Effector memory CD4-positive, alpha-beta T cell (primary cell): ENCODE measurements around the gene USP12.

Source experiments
- DNase-seq, 3 donors: peaks; one replicate each; pipeline ENCODE4 v3.0.0-alpha.2; 2020
- H3K27ac ChIP-seq: 2 replicates; pipeline ENCODE4 v1.7.0; 2013; ENCODE audit warnings: mild to moderate bottlenecking, low read length, moderate library complexity; ENCODE audit not compliant: insufficient read depth, poor library complexity, severe bottlenecking
- H3K27me3 ChIP-seq: replicated peaks from 2 replicates; pipeline ENCODE4 v1.7.0; 2013; ENCODE audit warnings: mild to moderate bottlenecking, low read length; ENCODE audit not compliant: insufficient read depth, control insufficient read depth, poor library complexity, severe bottlenecking
- H3K36me3 ChIP-seq: 2 replicates; pipeline ENCODE4 v1.7.0; 2013; ENCODE audit warnings: mild to moderate bottlenecking, low read length, moderate library complexity; ENCODE audit not compliant: control insufficient read depth, insufficient read depth
- H3K4me1 ChIP-seq: 2 replicates; pipeline ENCODE4 v1.7.0; 2013; ENCODE audit warnings: low read length, mild to moderate bottlenecking; ENCODE audit not compliant: control insufficient read depth, insufficient read depth, poor library complexity, severe bottlenecking
- H3K4me3 ChIP-seq: 2 replicates; pipeline ENCODE4 v1.7.0; 2013; ENCODE audit warnings: low read length, low read depth, mild to moderate bottlenecking; ENCODE audit not compliant: insufficient read depth, poor library complexity, severe bottlenecking
- H3K9me3 ChIP-seq: 2 replicates; pipeline ENCODE4 v1.7.0; 2013; ENCODE audit warnings: mild to moderate bottlenecking, low read length, moderate library complexity; ENCODE audit not compliant: control insufficient read depth

Gene USP12

GRCh38 chr13:27034678-27035111 lies 136.9 kb downstream of the USP12 start:
- no peaks in the 10 kb centered on the region for H3K27me3 ChIP-seq
- no peak overlapping the region for H3K27ac ChIP-seq
- no peaks in the 10 kb centered on the region for H3K9me3 ChIP-seq
- no peaks in the 10 kb centered on the region for H3K4me1 ChIP-seq
- DNase-seq, result no peak
- H3K36me3 ChIP-seq, result no peaks in the 10 kb centered on the region
- no peak overlapping the region for H3K4me3 ChIP-seq

- Histone ChIP-seq H3K27ac (no peak overlapping the region), H3K36me3 (no peaks in the 10 kb centered on the region), H3K4me1 (no peaks in the 10 kb centered on the region), H3K9me3 (no peaks in the 10 kb centered on the region), H3K4me3 (no peak overlapping the region), H3K27me3 (peaks cover 2% of the 10 kb centered on the region)
- no peak for DNase-seq
Observed at GRCh38 chr13:27028683-27029480, 142.7 kb downstream of the USP12 start.

- no peak overlapping the region for H3K4me3 ChIP-seq
- peaks cover 2% of the 10 kb centered on the region for H3K27me3 ChIP-seq
- H3K9me3 ChIP-seq, result no peaks in the 10 kb centered on the region
- no peak overlapping the region for H3K27ac ChIP-seq
- DNase-seq, result no peak
- no peaks in the 10 kb centered on the region for H3K4me1 ChIP-seq
- H3K36me3 ChIP-seq, result no peaks in the 10 kb centered on the region
Observed at GRCh38 chr13:27027086-27027667, 144.4 kb downstream of the USP12 start.

GRCh38 chr13:27026396-27026795 lies 145.2 kb downstream of the USP12 start:
- H3K4me3 ChIP-seq, result no peak overlapping the region
- H3K4me1 ChIP-seq, result no peaks in the 10 kb centered on the region
- no peaks in the 10 kb centered on the region for H3K9me3 ChIP-seq
- H3K36me3 ChIP-seq, result no peaks in the 10 kb centered on the region
- H3K27me3 ChIP-seq, result peaks cover 2% of the 10 kb centered on the region
- H3K27ac ChIP-seq, result no peak overlapping the region
- no peak for DNase-seq

GRCh38 chr13:27024776-27025492 lies 146.7 kb downstream of the USP12 start:
- DNase-seq, result no peak
- H3K36me3 ChIP-seq, result no peaks in the 10 kb centered on the region
- no peaks in the 10 kb centered on the region for H3K4me1 ChIP-seq
- H3K27me3 ChIP-seq, result peaks cover 2% of the 10 kb centered on the region
- H3K27ac ChIP-seq, result no peak overlapping the region
- no peak overlapping the region for H3K4me3 ChIP-seq
- H3K9me3 ChIP-seq, result no peaks in the 10 kb centered on the region

GRCh38 chr13:27024074-27024461 lies 147.5 kb downstream of the USP12 start:
- H3K9me3 ChIP-seq, result no peaks in the 10 kb centered on the region
- no peak overlapping the region for H3K27ac ChIP-seq
- no peaks in the 10 kb centered on the region for H3K36me3 ChIP-seq
- DNase-seq, result no peak
- no peaks in the 10 kb centered on the region for H3K4me1 ChIP-seq
- H3K27me3 ChIP-seq, result peaks cover 2% of the 10 kb centered on the region
- H3K4me3 ChIP-seq, result no peak overlapping the region

GRCh38 chr13:27023385-27024073 lies 148.1 kb downstream of the USP12 start:
- peaks cover 2% of the 10 kb centered on the region for H3K27me3 ChIP-seq
- no peak overlapping the region for H3K4me3 ChIP-seq
- no peak overlapping the region for H3K27ac ChIP-seq
- no peaks in the 10 kb centered on the region for H3K36me3 ChIP-seq
- DNase-seq, result no peak
- H3K9me3 ChIP-seq, result no peaks in the 10 kb centered on the region
- H3K4me1 ChIP-seq, result no peaks in the 10 kb centered on the region

- Histone ChIP-seq H3K27ac (no peak overlapping the region), H3K36me3 (no peaks in the 10 kb centered on the region), H3K27me3 (peaks cover 2% of the 10 kb centered on the region), H3K4me1 (no peaks in the 10 kb centered on the region), H3K4me3 (no peak overlapping the region), H3K9me3 (no peaks in the 10 kb centered on the region)
- no peak for DNase-seq
Observed at GRCh38 chr13:27022571-27023311, 148.9 kb downstream of the USP12 start.

GRCh38 chr13:27020415-27020814 lies 151.2 kb downstream of the USP12 start:
- Histone ChIP-seq H3K27ac (no peak overlapping the region), H3K4me1 (no peaks in the 10 kb centered on the region), H3K27me3 (peaks cover 2% of the 10 kb centered on the region), H3K4me3 (no peak overlapping the region), H3K9me3 (no peaks in the 10 kb centered on the region), H3K36me3 (no peaks in the 10 kb centered on the region)
- no peak for DNase-seq
